BJ (cell line): Measurements from ENCODE around the gene RNASEH1. TPM values are rescaled to one million over a fixed set of nuclear protein-coding genes. Genes with fewer than 3 reads are reported as not detected.

Experiments used
- CTCF ChIA-PET: fragments of 350-600 bp; formaldehyde crosslinking; extraction: SDS; loops from one replicate; lab custom pipeline; 2021; ENCODE audit warnings: antibody characterized with exemption, inconsistent platforms; lab: Yijun Ruan, JAX
- POLR2A ChIA-PET: fragments of 300-600 bp; sonication (Branson Sonifier 250); formaldehyde crosslinking; extraction: SDS; loops from one replicate; lab custom pipeline; 2021; ENCODE audit warnings: antibody characterized with exemption; lab: Charles Lee
- DNase-seq: peaks from one replicate; pipeline ENCODE4 v3.0.0-alpha.2; 2011; ENCODE audit warnings: low read depth
- H3K27me3 ChIP-seq: 2 replicates; pipeline ENCODE4 v1.6.0; 2011; ENCODE audit warnings: low read length; ENCODE audit not compliant: control insufficient read depth, insufficient read depth
- H3K36me3 ChIP-seq: 2 replicates; pipeline ENCODE4 v1.5.1; 2011; ENCODE audit warnings: low read length; ENCODE audit not compliant: control insufficient read depth, insufficient read depth
- H3K4me3 ChIP-seq: 2 replicates; pipeline ENCODE4 v1.5.1; 2011; ENCODE audit warnings: low read depth, mild to moderate bottlenecking, control low read depth, low read length
- CTCF ChIP-seq: IDR thresholded peaks from 2 replicates; pipeline ENCODE4 v1.5.1; 2011; ENCODE audit warnings: low read depth, mild to moderate bottlenecking, control low read depth, inconsistent platforms, low read length, moderate library complexity; ENCODE audit not compliant: insufficient read depth
- polyA plus RNA-seq: library from polyadenylated mRNA; depleted of rRNA; stranded (reverse); fragments of >200 nt; gene quantifications from 2 replicates; pipeline ENCODE4 v1.2.3, GENCODE V29; 2011

RNASEH1 gene
- polyA plus RNA-seq, 1 experiment: 19.3 TPM

- CTCF ChIA-PET: interaction anchor here (0.7 to 1.9 kb wide), 4 partner anchors 9 to 76 kb away, joined by 3 to 8 read pairs (median 3); no protein-coding TSS in a partner anchor
- Histone ChIP-seq H3K36me3 (peaks cover 6% of the 10 kb centered on the region), H3K27me3 (no peaks in the 10 kb centered on the region), H3K4me3 (peak overlapping the region; percentile 38; the same call in 1 of the 2 replicates)
- no peak for DNase-seq
- POLR2A ChIA-PET: interaction anchor here (0.7 kb wide), 1 partner anchor 61 kb away, joined by 7 read pairs; no protein-coding TSS in a partner anchor
- TF ChIP-seq CTCF: peak; percentile 65
These were observed 21.2 kb downstream of the RNASEH1 start for GRCh38 chr2:3536682-3537632.

- ChIA-PET CTCF (interaction anchor here (0.6 to 1.9 kb wide), 3 partner anchors 12 to 34 kb away, joined by 3 to 8 read pairs (median 3); no protein-coding TSS in a partner anchor), POLR2A (no interaction called here)
- Histone ChIP-seq H3K4me3 (peak overlapping the region; percentile 38), H3K36me3 (peaks cover 4% of the 10 kb centered on the region), H3K27me3 (no peaks in the 10 kb centered on the region)
- DNase-seq: peak; percentile 87
- peak; percentile 33; the same call in 1 of the 2 replicates for TF ChIP-seq CTCF
These were observed 22.1 kb downstream of the RNASEH1 start for GRCh38 chr2:3535794-3536681.

DNA sequence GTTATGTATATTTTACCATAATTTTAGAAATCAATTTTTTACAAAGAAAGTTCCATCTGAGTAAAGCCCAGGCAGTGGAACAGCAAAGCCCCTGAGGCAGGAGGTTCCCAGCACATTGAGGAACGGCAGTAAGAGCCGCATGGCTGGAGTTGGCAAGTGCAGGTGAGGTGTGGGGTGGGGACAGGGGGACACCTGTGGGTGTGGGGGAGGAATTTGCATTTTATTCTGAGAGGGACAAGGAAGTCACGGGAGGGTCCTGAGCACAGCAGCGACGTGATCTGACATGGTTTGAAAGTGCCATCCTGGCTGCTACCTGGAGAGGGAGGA is 22.7 kb downstream of the RNASEH1 start:
- ChIA-PET POLR2A (no interaction called here), CTCF (interaction anchor here (1.9 kb wide), 1 partner anchor 11 kb away, joined by 8 read pairs; no protein-coding TSS in a partner anchor)
- TF ChIP-seq CTCF: no peak

GRCh38 chr2:3534251-3534814 is 23.8 kb downstream of the RNASEH1 start:
- H3K4me3 ChIP-seq: no peak overlapping the region
- CTCF ChIA-PET: no interaction called here
- DNase-seq: no peak
- no peaks in the 10 kb centered on the region for H3K27me3 ChIP-seq
- H3K36me3 ChIP-seq: peaks cover under 1% of the 10 kb centered on the region; the same call in 1 of the 2 replicates
- no peak for TF ChIP-seq CTCF
- POLR2A ChIA-PET: no interaction called here

More for the DNA sequence above, 22.7 kb downstream of the RNASEH1 start:
- peaks cover 4% of the 10 kb centered on the region for H3K36me3 ChIP-seq
- DNase-seq: no peak
- H3K4me3 ChIP-seq: peak overlapping the region; percentile 10; the same call in 1 of the 2 replicates
- H3K27me3 ChIP-seq: no peaks in the 10 kb centered on the region
